IMR-90 (cell line): ENCODE results near the gene VPS4B. TPM values are rescaled to one million over a fixed set of nuclear protein-coding genes. Genes with fewer than 3 reads are reported as not detected.

Experiments
- ATAC-seq: fragments of 200-7000 bp; cut with Tn5 transposase; 2 replicates; pipeline ENCODE4 v1.9.1; 2020; ENCODE audit warnings: low read depth, mild to moderate bottlenecking, moderate library complexity
- BruUV-seq: library from RNA; stranded (reverse); fragments of 400-500 nt; replicated peaks from 2 replicates; lab custom pipeline; 2021; lab: Mats Ljungman, UMichigan
- CTCF ChIA-PET: fragments of 300-600 bp; formaldehyde crosslinking; extraction: SDS; loops from one replicate; lab custom pipeline; 2021; ENCODE audit warnings: antibody characterized with exemption; lab: Yijun Ruan, JAX
- POLR2A ChIA-PET: fragments of 300-600 bp; sonication (Branson Sonifier 250); formaldehyde crosslinking; loops from one replicate; lab custom pipeline; 2022; ENCODE audit warnings: antibody characterized with exemption; ENCODE audit not compliant: unreplicated experiment; lab: Charles Lee
- DNase-seq: peaks from one replicate; pipeline ENCODE4 v3.0.0; 2013
- H2AFZ ChIP-seq: replicated peaks from 2 replicates; pipeline ENCODE3; 2013; ENCODE audit warnings: low read length, mild to moderate bottlenecking; ENCODE audit not compliant: poor library complexity
- H2AK5ac ChIP-seq: 2 replicates; pipeline ENCODE4 v1.6.1; 2013; ENCODE audit warnings: low read depth, low read length, inconsistent platforms
- H2AK9ac ChIP-seq: replicated peaks from 2 replicates; pipeline ENCODE3; 2013; ENCODE audit warnings: mild to moderate bottlenecking, low read depth, low read length, moderate library complexity; ENCODE audit not compliant: poor library complexity
- H2BK120ac ChIP-seq: 2 replicates; pipeline ENCODE4 v1.6.1; 2013; ENCODE audit warnings: low read depth, low read length, inconsistent platforms
- H2BK15ac ChIP-seq: 3 replicates; pipeline ENCODE4 v1.6.1; 2013; ENCODE audit warnings: low read depth, low read length, inconsistent platforms
- H2BK20ac ChIP-seq: 2 replicates; pipeline ENCODE4 v1.6.1; 2013; ENCODE audit warnings: low read depth, mild to moderate bottlenecking, inconsistent platforms, low read length, moderate library complexity
- H2BK5ac ChIP-seq: 2 replicates; pipeline ENCODE4 v1.6.1; 2013; ENCODE audit warnings: mild to moderate bottlenecking, low read depth, low read length, inconsistent platforms; ENCODE audit not compliant: poor library complexity, severe bottlenecking
- H3K14ac ChIP-seq: replicated peaks from 2 replicates; pipeline ENCODE4 v1.6.1; 2013; ENCODE audit warnings: low read depth, low read length, inconsistent platforms
- H3K18ac ChIP-seq: 2 replicates; pipeline ENCODE4 v1.6.1; 2013; ENCODE audit warnings: low read depth, low read length, control low read depth
- H3K23ac ChIP-seq: 2 replicates; pipeline ENCODE4 v1.6.1; 2013; ENCODE audit warnings: low read depth, low read length, inconsistent platforms
- H3K27ac ChIP-seq: 2 replicates; pipeline ENCODE4 v1.5.1; 2013; ENCODE audit warnings: mild to moderate bottlenecking, control low read depth, low read length; ENCODE audit not compliant: insufficient read depth
- H3K27me3 ChIP-seq: 2 replicates; pipeline ENCODE4 v1.6.1; 2013; ENCODE audit warnings: low read length; ENCODE audit not compliant: control insufficient read depth, insufficient read depth
- H3K36me3 ChIP-seq: 2 replicates; pipeline ENCODE4 v1.6.1; 2013; ENCODE audit warnings: low read length, mixed read lengths; ENCODE audit not compliant: control insufficient read depth, insufficient read depth
- H3K4ac ChIP-seq: 2 replicates; pipeline ENCODE4 v1.6.1; 2013; ENCODE audit warnings: low read depth, low read length, inconsistent platforms
- H3K4me1 ChIP-seq: 2 replicates; pipeline ENCODE4 v1.6.1; 2013; ENCODE audit warnings: low read length, mixed read lengths; ENCODE audit not compliant: control insufficient read depth, insufficient read depth
- H3K4me2 ChIP-seq: 2 replicates; pipeline ENCODE4 v1.6.1; 2013; ENCODE audit warnings: low read depth, mild to moderate bottlenecking, control low read depth, low read length, moderate library complexity
- H3K4me3 ChIP-seq: 2 replicates; pipeline ENCODE4 v1.5.1; 2013; ENCODE audit warnings: low read depth, mild to moderate bottlenecking, control low read depth, low read length, moderate library complexity; ENCODE audit not compliant: insufficient read depth
- H3K56ac ChIP-seq: 2 replicates; pipeline ENCODE4 v1.6.1; 2013; ENCODE audit warnings: low read length, inconsistent platforms; ENCODE audit not compliant: insufficient read depth; ENCODE audit errors: extremely low read depth
- H3K79me1 ChIP-seq, 2 experiments: 2 replicates each; pipeline ENCODE4 v1.6.1; 2013; ENCODE audit warnings: low read length in 2 of 2, inconsistent platforms in 1 of 2, low read depth in 1 of 2
- H3K9ac ChIP-seq: 2 replicates; pipeline ENCODE4 v1.6.1; 2013; ENCODE audit warnings: low read depth, low read length, control low read depth
- H3K9me1 ChIP-seq: 2 replicates; pipeline ENCODE4 v1.6.1; 2013; ENCODE audit warnings: low read length, inconsistent platforms; ENCODE audit not compliant: insufficient read depth
- H3K9me3 ChIP-seq: 2 replicates; pipeline ENCODE4 v1.6.1; 2013; ENCODE audit warnings: low read length; ENCODE audit not compliant: control insufficient read depth, insufficient read depth
- H4K20me1 ChIP-seq: 2 replicates; pipeline ENCODE4 v1.6.1; 2013; ENCODE audit warnings: low read length, inconsistent platforms; ENCODE audit not compliant: insufficient read depth
- H4K5ac ChIP-seq: 2 replicates; pipeline ENCODE4 v1.6.1; 2013; ENCODE audit warnings: mild to moderate bottlenecking, low read depth, low read length, control low read depth
- H4K8ac ChIP-seq, 2 experiments: 2 replicates each; pipeline ENCODE4 v1.6.1; 2013; ENCODE audit warnings: low read depth in 2 of 2, low read length in 2 of 2, control low read depth in 1 of 2, inconsistent platforms in 1 of 2
- H4K91ac ChIP-seq: 2 replicates; pipeline ENCODE4 v1.6.1; 2013; ENCODE audit warnings: low read depth, low read length, inconsistent platforms; ENCODE audit not compliant: insufficient read depth
- BHLHE40 ChIP-seq: fragments of 150-350 bp; IDR thresholded peaks from 2 replicates; pipeline ENCODE4 v1.6.1; 2016; ENCODE audit warnings: mild to moderate bottlenecking, low read depth, low read length
- CHD1 ChIP-seq: IDR thresholded peaks from 2 replicates; pipeline ENCODE4 v1.6.1; 2012; ENCODE audit warnings: low read depth, low read length, improper control_type of control experiment
- FOS ChIP-seq: fragments of 150-350 bp; IDR thresholded peaks from 2 replicates; pipeline ENCODE4 v1.6.1; 2016; ENCODE audit warnings: low read depth, low read length
- MAFK ChIP-seq: IDR thresholded peaks from 2 replicates; pipeline ENCODE4 v1.6.1; 2012; ENCODE audit warnings: low read depth, low read length, improper control_type of control experiment
- MXI1 ChIP-seq: IDR thresholded peaks from 2 replicates; pipeline ENCODE4 v1.6.1; 2012; ENCODE audit warnings: low read depth, mild to moderate bottlenecking, low read length, moderate library complexity, borderline replicate concordance
- RFX5 ChIP-seq: IDR thresholded peaks from 2 replicates; pipeline ENCODE4 v1.8.0; 2012; ENCODE audit warnings: low read depth, mild to moderate bottlenecking, low read length, moderate library complexity
- WGBS, 2 experiments: methylation state at CpG; one replicate each; pipeline versions ENCODE4 v1.1.5 to v1.1.7; 2013; ENCODE audit warnings: missing lambda C conversion rate in 2 of 2; ENCODE audit not compliant: insufficient read length in 1 of 2; ENCODE audit errors: extremely low coverage in 2 of 2; 5-methylcytosine and 5-hydroxymethylcytosine counted together
- dilution Hi-C: fragments of 300-500 bp; cut with HindIII; formaldehyde crosslinking; loops from one replicate; pipeline ENCODE4 v1.14.3; 2018; ENCODE audit warnings: low sequenced_read_pairs; ENCODE audit not compliant: unreplicated experiment
- in situ Hi-C: fragments of 300-500 bp; cut with MboI; formaldehyde crosslinking; loops from 3 replicates; pipeline ENCODE4 v1.14.3; 2019; ENCODE audit warnings: low sequenced_read_pairs, inconsistent platforms, mixed read lengths
- intact Hi-C: fragments of 100-400 bp; cut with micrococcal nuclease; formaldehyde crosslinking; loops from 2 replicates; pipeline ENCODE4 v1.10.0; 2022
- polyA plus RNA-seq, 3 experiments: library from polyadenylated mRNA; depleted of rRNA; stranded (reverse); fragments of >200 nt; gene quantifications; 2 replicates each; pipeline ENCODE4 v1.2.3, GENCODE V29; 2012; ENCODE audit warnings: low replicate concordance in 1 of 3
- total RNA-seq: library from RNA; depleted of rRNA; stranded (reverse); fragments of >200 nt; gene quantifications from 2 replicates; pipeline ENCODE4 v1.2.3, GENCODE V29; 2012
- TF ChIP-seq, protein P1 (sequence below): fragments of 150-350 bp; IDR thresholded peaks from 2 replicates; pipeline ENCODE4 v1.6.1; 2017; ENCODE audit warnings: mild to moderate bottlenecking, antibody characterized with exemption, low read length, low read depth
- TF ChIP-seq, protein P2 (sequence below): fragments of 150-350 bp; IDR thresholded peaks from 2 replicates; pipeline ENCODE4 v1.6.1; 2016; ENCODE audit warnings: low read depth, mild to moderate bottlenecking, low read length, moderate library complexity, borderline replicate concordance

VPS4B gene
- total and polyA plus RNA-seq, 2 of the 4 experiments (the other 2 are of a cell fraction): 16.2 to 31.5 TPM

GRCh38 chr18:63366213-63367052 is 55.8 kb downstream of the VPS4B start (continued):
- TF ChIP-seq MAFK: 0 out of 2 replicates have a peak, but pooled peaks have one; percentile 10
- no peak for TF ChIP-seq CHD1
- TF ChIP-seq BHLHE40: no peak; the same call in 1 of the 2 replicates
- peak; percentile 36; the same call in 1 of the 2 replicates for TF ChIP-seq FOS

DNA sequence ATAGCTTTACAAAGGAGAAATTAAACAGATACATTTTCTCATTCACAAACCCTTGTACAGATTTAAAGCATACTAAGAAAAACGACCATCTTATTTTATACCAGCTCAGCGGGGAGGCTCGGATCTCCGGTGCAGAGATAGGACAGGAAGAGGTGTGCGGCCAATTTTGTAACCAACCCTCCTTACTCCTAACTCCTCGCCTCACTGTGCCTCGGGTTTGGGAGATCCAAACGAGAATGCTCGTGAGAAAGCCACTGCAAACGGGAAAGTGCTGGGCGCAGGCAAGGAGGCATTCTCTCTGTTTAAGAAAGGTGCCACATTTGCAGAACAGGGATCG is 56.4 kb downstream of the VPS4B start:
- H2AFZ ChIP-seq: peak overlapping the region; percentile 99
- intact Hi-C loops (no loop called here), dilution Hi-C loops (no loop called here), in situ Hi-C loops (no loop called here)
- H2BK5ac ChIP-seq: peak overlapping the region; percentile 61
- H2BK20ac ChIP-seq: peak overlapping the region; percentile 40; the same call in 1 of the 2 replicates
- H3K23ac ChIP-seq: peak overlapping the region; percentile 99
- POLR2A ChIA-PET: interaction anchor here (1.0 kb wide), 1 partner anchor 10 kb away, joined by 11 read pairs; no protein-coding TSS in a partner anchor
- ATAC-seq: no peak
- H2AK9ac ChIP-seq: peak overlapping the region; percentile 91
- H3K56ac ChIP-seq: peak overlapping the region; percentile 78; the same call in 1 of the 2 replicates
- H3K79me1 ChIP-seq: peaks cover 11 to 38% of the 10 kb centered on the region in 2 experiments
- H3K9me1 ChIP-seq: peaks cover 5% of the 10 kb centered on the region
- CTCF ChIA-PET: interaction anchor here (0.6 to 1.3 kb wide), 2 partner anchors 74 to 1100 kb away, joined by 3 to 6 read pairs; no protein-coding TSS in a partner anchor
- peaks cover 16% of the 10 kb centered on the region for H4K20me1 ChIP-seq
- H3K9me3 ChIP-seq: no peaks in the 10 kb centered on the region
- H3K27ac ChIP-seq: peak overlapping the region; percentile 75
- H3K14ac ChIP-seq: peak overlapping the region; percentile 87
- WGBS, 2 experiments: no CpG with 5 or more reads among the region's 12 CpGs
- H3K9ac ChIP-seq: peak overlapping the region; percentile 83
- peak overlapping the region in 1 of 2 experiments; percentile 55; a peak in 2 of 4 replicates for H4K8ac ChIP-seq
- H2BK15ac ChIP-seq: no peak overlapping the region
- H3K4me1 ChIP-seq: 0 out of 2 replicates have a peak, but pooled peaks cover 3% of the 10 kb centered on the region
- no TSS peak for BruUV-seq
- TF ChIP-seq MXI1 (no peak), RFX5 (no peak)
- TF ChIP-seq, protein P1, sequence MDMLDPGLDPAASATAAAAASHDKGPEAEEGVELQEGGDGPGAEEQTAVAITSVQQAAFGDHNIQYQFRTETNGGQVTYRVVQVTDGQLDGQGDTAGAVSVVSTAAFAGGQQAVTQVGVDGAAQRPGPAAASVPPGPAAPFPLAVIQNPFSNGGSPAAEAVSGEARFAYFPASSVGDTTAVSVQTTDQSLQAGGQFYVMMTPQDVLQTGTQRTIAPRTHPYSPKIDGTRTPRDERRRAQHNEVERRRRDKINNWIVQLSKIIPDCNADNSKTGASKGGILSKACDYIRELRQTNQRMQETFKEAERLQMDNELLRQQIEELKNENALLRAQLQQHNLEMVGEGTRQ: no peak
- TF ChIP-seq, protein P2, sequence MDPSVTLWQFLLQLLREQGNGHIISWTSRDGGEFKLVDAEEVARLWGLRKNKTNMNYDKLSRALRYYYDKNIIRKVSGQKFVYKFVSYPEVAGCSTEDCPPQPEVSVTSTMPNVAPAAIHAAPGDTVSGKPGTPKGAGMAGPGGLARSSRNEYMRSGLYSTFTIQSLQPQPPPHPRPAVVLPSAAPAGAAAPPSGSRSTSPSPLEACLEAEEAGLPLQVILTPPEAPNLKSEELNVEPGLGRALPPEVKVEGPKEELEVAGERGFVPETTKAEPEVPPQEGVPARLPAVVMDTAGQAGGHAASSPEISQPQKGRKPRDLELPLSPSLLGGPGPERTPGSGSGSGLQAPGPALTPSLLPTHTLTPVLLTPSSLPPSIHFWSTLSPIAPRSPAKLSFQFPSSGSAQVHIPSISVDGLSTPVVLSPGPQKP: no peak
- DNase-seq: peak; percentile 6
- peak overlapping the region; percentile 91 for H3K4ac ChIP-seq
- H3K27me3 ChIP-seq: no peaks in the 10 kb centered on the region
- peaks cover 12% of the 10 kb centered on the region for H3K36me3 ChIP-seq
- H3K18ac ChIP-seq: no peak overlapping the region; the same call in 1 of the 2 replicates
- no peak overlapping the region for H4K5ac ChIP-seq
- H4K91ac ChIP-seq: peak overlapping the region; percentile 36
- H2BK120ac ChIP-seq: peak overlapping the region; percentile 60
- peak overlapping the region; percentile 92; the same call in 1 of the 2 replicates for H2AK5ac ChIP-seq
- peak overlapping the region; percentile 84 for H3K4me2 ChIP-seq
- H3K4me3 ChIP-seq: peak overlapping the region; percentile 75
